ENCODE results near the gene OXER1. TPM values are rescaled to one million over a fixed set of nuclear protein-coding genes. Genes with fewer than 3 reads are reported as not detected.

OXER1 gene
- total RNA-seq, 1 experiment from 2014 or later: not detected

- no peak overlapping the region for H3K27ac ChIP-seq (ENCODE audit: low read length)
- no peak overlapping the region for H2AFZ ChIP-seq (ENCODE audit: low read length)
- H3K9me2 ChIP-seq (replicated peaks; ENCODE audit: low read length): no peaks in the 10 kb centered on the region
- POLR2A ChIA-PET (ENCODE audit: unreplicated experiment): no interaction called here
- no peak overlapping the region for H3K9ac ChIP-seq (ENCODE audit: low read length)
- H4K20me1 ChIP-seq (ENCODE audit: low read length): no peaks in the 10 kb centered on the region
- no peaks in the 10 kb centered on the region for H3K36me3 ChIP-seq (ENCODE audit: low read depth, low read length)
- BruUV-seq (replicated peaks): no TSS peak
- DNase-seq: no peak
- intact Hi-C loops (cut with micrococcal nuclease): no loop called here
- H3K4me3 ChIP-seq (ENCODE audit: low read length): no peak overlapping the region
- no peaks in the 10 kb centered on the region for H3K27me3 ChIP-seq (ENCODE audit: low read length)
- ATAC-seq: no peak
- no peaks in the 10 kb centered on the region for H3K4me1 ChIP-seq (ENCODE audit: insufficient read depth, low read length)
- H3K9me3 ChIP-seq (ENCODE audit: low read length): no peaks in the 10 kb centered on the region
- no peaks in the 10 kb centered on the region for H3K79me2 ChIP-seq (ENCODE audit: low read length)
- H3K4me2 ChIP-seq (ENCODE audit: low read length): no peak overlapping the region
- TF ChIP-seq EZH2phosphoT487 (IDR thresholded peaks at IDR 0.05; ENCODE audit: borderline replicate concordance, low read length) (no peak), EZH2 (IDR thresholded peaks at IDR 0.05; ENCODE audit: low read length, unreplicated experiment) (no peak), CTCF (conservative IDR thresholded peaks at IDR 0.05; ENCODE audit: low read depth, low read length) (no peak)
- H3F3A ChIP-seq (ENCODE audit: low read length, unreplicated experiment): no peaks in the 10 kb centered on the region
- CTCF ChIA-PET: interaction anchor here (0.6 kb wide), 1 partner anchor 16 kb away, joined by 4 read pairs; no protein-coding TSS in a partner anchor
Observed at GRCh38 chr2:42796427-42797248, 32.7 kb upstream of the OXER1 start.

GRCh38 chr2:42795841-42796301 is 31.9 kb upstream of the OXER1 start:
- Histone ChIP-seq H3K36me3 (ENCODE audit: low read depth, low read length) (no peaks in the 10 kb centered on the region), H3F3A (ENCODE audit: low read length, unreplicated experiment) (no peaks in the 10 kb centered on the region), H3K79me2 (ENCODE audit: low read length) (no peaks in the 10 kb centered on the region), H3K27me3 (ENCODE audit: low read length) (no peaks in the 10 kb centered on the region), H3K4me1 (ENCODE audit: insufficient read depth, low read length) (no peaks in the 10 kb centered on the region), H3K4me2 (ENCODE audit: low read length) (no peak overlapping the region), H3K9me2 (replicated peaks; ENCODE audit: low read length) (no peaks in the 10 kb centered on the region), H3K9ac (ENCODE audit: low read length) (no peak overlapping the region), H3K9me3 (ENCODE audit: low read length) (no peaks in the 10 kb centered on the region), H4K20me1 (ENCODE audit: low read length) (no peaks in the 10 kb centered on the region), H3K27ac (ENCODE audit: low read length) (no peak overlapping the region), H2AFZ (ENCODE audit: low read length) (no peak overlapping the region), H3K4me3 (ENCODE audit: low read length) (no peak overlapping the region)
- intact Hi-C loops (cut with micrococcal nuclease): no loop called here
- no TSS peak for BruUV-seq (replicated peaks)
- ChIA-PET CTCF (interaction anchor here (0.6 kb wide), 1 partner anchor 17 kb away, joined by 4 read pairs; no protein-coding TSS in a partner anchor), POLR2A (ENCODE audit: unreplicated experiment) (no interaction called here)
- TF ChIP-seq EZH2 (IDR thresholded peaks at IDR 0.05; ENCODE audit: low read length, unreplicated experiment) (no peak), EZH2phosphoT487 (IDR thresholded peaks at IDR 0.05; ENCODE audit: borderline replicate concordance, low read length) (no peak), CTCF (conservative IDR thresholded peaks at IDR 0.05; ENCODE audit: low read depth, low read length) (no peak)
- DNase-seq: no peak
- ATAC-seq: no peak

GRCh38 chr2:42795275-42795674 is 31.3 kb upstream of the OXER1 start:
- TF ChIP-seq EZH2 (IDR thresholded peaks at IDR 0.05; ENCODE audit: low read length, unreplicated experiment) (no peak), EZH2phosphoT487 (IDR thresholded peaks at IDR 0.05; ENCODE audit: borderline replicate concordance, low read length) (no peak), CTCF (conservative IDR thresholded peaks at IDR 0.05; ENCODE audit: low read depth, low read length) (no peak)
- H3K4me2 ChIP-seq (ENCODE audit: low read length): no peak overlapping the region
- DNase-seq (no peak), ATAC-seq (no peak)
- H3K79me2 ChIP-seq (ENCODE audit: low read length): no peaks in the 10 kb centered on the region
- CTCF ChIA-PET: no interaction called here
- POLR2A ChIA-PET (ENCODE audit: unreplicated experiment): no interaction called here
- H3K4me1 ChIP-seq (ENCODE audit: insufficient read depth, low read length): no peaks in the 10 kb centered on the region
- no peak overlapping the region for H3K9ac ChIP-seq (ENCODE audit: low read length)
- no peak overlapping the region for H3K4me3 ChIP-seq (ENCODE audit: low read length)
- no peaks in the 10 kb centered on the region for H3K27me3 ChIP-seq (ENCODE audit: low read length)
- intact Hi-C loops (cut with micrococcal nuclease): no loop called here
- no peaks in the 10 kb centered on the region for H3F3A ChIP-seq (ENCODE audit: low read length, unreplicated experiment)
- no peaks in the 10 kb centered on the region for H3K9me2 ChIP-seq (replicated peaks; ENCODE audit: low read length)
- no peak overlapping the region for H3K27ac ChIP-seq (ENCODE audit: low read length)
- no peak overlapping the region for H2AFZ ChIP-seq (ENCODE audit: low read length)
- H3K9me3 ChIP-seq (ENCODE audit: low read length): no peaks in the 10 kb centered on the region
- no TSS peak for BruUV-seq (replicated peaks)
- H4K20me1 ChIP-seq (ENCODE audit: low read length): no peaks in the 10 kb centered on the region
- H3K36me3 ChIP-seq (ENCODE audit: low read depth, low read length): no peaks in the 10 kb centered on the region
